Cardiac fibroblast (primary cell): ENCODE data around the gene STYXL1.

Experiments used
- DNase-seq, 2 donors: peaks; one replicate each; pipeline versions ENCODE4 v3.0.0 to v3.0.0-alpha.2; 2010; ENCODE audit warnings: low read depth in 2 of 2
- H3K4me3 ChIP-seq, 2 donors: replicated peaks in 1 of 2; 1 replicate in 1 of 2; 2 replicates in 1 of 2; pipeline ENCODE4 v1.5.1; 2011; ENCODE audit warnings: low read depth in 2 of 2, low read length in 2 of 2, mild to moderate bottlenecking in 2 of 2, moderate library complexity in 1 of 2
- TF ChIP-seq, protein P1 (sequence below): IDR thresholded peaks from one replicate; pipeline ENCODE4 v1.5.1; 2011; ENCODE audit warnings: low read depth, mild to moderate bottlenecking, low read length, inconsistent platforms

STYXL1 gene

DNA sequence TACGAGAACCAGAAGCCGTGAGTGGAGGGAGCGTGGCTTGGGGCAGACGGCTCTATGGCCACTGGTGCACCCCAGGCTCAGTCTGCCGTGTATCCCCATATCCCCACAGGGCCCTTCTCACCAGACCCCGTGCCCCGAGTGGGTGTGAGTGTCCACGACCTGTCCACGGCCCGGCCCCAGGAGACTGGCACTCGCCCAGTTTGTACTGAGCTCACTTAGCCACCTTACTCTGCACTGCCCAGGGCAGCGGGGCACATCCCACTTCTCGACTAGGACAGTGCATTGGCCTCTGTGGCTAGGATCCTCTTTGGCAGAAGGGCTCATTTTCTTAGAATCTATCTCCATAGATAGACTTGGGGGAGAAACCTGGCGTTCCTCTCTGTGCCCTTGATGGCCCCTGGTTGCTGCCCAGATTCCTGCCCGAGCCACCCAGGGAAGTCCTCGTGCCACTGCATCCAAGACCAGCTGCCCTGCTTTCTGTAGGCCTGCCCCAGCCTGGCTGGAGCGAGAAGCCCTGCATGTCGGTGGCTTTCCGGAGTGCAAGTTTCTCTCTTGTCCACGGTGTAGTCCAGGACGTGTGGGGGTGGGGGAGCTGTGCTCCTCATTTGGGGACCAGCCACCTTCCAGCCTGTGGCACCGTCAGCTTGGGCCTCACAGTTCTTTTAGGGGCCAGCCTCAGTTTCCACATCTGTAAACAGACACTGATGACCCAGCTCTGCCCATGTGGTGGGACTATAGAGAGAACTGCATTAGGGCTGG lies 65.3 kb downstream of the STYXL1 start:
- TF ChIP-seq, protein P1, sequence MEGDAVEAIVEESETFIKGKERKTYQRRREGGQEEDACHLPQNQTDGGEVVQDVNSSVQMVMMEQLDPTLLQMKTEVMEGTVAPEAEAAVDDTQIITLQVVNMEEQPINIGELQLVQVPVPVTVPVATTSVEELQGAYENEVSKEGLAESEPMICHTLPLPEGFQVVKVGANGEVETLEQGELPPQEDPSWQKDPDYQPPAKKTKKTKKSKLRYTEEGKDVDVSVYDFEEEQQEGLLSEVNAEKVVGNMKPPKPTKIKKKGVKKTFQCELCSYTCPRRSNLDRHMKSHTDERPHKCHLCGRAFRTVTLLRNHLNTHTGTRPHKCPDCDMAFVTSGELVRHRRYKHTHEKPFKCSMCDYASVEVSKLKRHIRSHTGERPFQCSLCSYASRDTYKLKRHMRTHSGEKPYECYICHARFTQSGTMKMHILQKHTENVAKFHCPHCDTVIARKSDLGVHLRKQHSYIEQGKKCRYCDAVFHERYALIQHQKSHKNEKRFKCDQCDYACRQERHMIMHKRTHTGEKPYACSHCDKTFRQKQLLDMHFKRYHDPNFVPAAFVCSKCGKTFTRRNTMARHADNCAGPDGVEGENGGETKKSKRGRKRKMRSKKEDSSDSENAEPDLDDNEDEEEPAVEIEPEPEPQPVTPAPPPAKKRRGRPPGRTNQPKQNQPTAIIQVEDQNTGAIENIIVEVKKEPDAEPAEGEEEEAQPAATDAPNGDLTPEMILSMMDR = no peak
- no peak overlapping the region for H3K4me3 ChIP-seq
- DNase-seq = no peak

DNA sequence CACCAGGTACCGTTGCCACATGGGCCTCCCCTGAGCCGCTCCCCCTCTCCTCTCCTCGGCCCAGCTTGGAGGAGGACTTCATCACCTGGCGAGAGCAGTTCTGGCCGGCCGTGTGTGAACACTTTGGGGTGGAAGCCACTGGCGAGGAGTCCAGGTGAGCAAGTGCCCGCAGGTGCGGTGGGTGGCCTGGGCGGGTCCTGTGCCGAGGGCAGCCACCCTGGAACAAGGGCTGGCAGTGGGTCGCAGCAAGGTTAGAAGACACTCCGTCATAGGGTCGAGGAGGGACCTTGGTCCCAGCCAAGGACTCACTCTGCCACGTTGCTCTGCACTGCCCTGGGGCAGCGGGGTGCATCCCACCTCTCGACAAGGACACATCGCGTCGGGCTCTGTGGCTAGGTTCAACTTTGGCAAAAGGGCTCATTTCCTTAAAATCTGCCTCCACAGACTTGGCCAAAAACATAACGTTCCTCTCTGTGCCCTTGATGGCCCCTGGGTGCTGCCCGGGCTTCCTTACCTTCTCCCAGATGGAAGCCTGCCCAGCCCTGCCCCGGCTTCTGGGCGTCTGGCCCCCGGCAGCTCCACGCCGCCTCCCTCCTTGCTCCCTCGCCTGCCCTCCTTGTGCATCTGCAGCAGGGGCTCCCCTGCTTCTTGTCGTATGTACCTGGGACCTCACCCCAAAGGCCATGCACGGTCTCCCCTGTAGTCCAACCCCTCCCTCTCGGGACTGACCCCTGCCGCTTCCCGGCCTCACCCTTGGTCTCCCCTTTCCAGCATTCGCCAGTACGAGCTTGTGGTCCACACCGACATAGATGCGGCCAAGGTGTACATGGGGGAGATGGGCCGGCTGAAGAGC lies 66.1 kb downstream of the STYXL1 start:
- H3K4me3 ChIP-seq = no peak overlapping the region
- TF ChIP-seq, protein P1 = no peak
- no peak for DNase-seq

DNA sequence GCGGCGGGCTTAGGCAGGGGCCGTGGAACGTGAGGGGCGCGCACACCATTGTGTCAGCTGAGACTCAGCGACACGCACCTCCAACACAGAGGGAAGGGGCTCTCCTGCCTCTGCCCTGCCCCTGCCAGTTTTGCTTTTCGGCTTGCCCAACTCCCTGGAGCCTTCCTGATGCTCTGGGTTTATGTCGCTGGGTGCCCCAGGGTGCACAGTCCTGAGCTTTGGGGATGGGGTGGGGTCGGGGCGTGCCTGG lies 66.7 kb downstream of the STYXL1 start:
- TF ChIP-seq, protein P1 = no peak
- H3K4me3 ChIP-seq = no peak overlapping the region
- no peak for DNase-seq

DNA sequence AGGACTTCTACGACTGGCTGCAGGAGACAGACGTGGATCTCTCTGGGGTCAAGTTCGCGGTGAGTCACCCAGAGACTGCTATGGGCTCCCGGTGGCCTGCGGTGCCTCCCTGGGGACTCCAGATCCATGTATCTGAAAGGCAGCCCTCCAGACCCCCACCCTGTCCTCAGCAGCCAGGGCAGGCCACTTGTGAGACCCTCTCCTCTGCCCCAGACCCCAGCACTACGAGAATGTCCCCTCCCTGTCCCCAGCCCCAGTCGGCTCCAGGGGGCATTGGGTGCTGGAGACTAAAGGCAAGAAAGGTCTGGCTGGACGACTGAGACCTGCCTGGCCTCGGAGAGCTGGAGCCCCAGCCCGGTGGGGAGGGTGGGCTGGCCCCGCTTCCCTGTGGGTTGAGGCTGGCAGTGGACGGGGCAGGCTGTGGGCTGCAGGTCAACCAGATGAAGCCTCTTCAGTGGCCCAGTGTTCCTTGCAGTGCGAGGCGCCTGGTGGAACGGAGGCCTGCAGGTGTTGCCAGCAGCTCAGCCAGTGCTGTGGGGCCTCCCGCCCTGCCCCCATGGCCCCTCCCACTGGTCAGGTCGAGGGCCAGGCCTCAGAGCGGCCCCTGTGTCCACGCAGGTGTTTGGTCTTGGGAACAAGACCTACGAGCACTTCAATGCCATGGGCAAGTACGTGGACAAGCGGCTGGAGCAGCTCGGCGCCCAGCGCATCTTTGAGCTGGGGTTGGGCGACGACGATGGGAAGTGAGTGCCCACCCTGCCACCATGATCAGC lies 67.2 kb downstream of the STYXL1 start:
- TF ChIP-seq, protein P1 = no peak
- H3K4me3 ChIP-seq = no peak overlapping the region
- no peak for DNase-seq

DNA sequence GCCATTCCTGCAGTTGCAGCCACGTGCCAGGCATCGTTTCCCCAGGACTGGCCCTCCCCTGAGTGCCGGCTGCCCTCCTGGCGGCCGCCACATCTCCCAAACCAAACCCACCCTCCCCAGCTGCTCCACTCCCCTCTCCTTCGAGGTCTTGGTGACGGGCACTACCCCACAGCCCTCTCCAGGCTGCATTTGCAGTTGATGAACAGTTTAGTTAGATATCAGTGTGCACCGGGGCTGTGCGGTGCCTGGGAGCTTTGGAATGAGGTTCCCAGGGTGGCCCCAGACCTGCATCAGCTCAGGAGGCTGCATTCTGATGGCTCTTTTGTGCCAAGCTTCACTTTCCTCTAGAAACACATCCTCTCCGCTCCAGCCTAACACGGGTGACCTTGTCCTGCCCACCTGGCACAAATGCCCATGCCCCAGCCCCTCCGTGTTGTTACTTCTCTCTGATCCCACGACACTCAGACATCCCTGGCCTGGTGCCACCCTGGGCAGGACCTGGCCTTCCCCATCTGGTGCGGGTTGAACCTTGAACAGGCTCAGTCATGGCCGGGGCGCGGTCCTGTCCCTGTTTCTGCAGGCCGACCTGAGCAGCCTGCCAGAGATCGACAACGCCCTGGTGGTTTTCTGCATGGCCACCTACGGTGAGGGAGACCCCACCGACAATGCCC lies 67.9 kb downstream of the STYXL1 start:
- DNase-seq = no peak
- TF ChIP-seq, protein P1 = no peak
- no peak overlapping the region for H3K4me3 ChIP-seq

DNA sequence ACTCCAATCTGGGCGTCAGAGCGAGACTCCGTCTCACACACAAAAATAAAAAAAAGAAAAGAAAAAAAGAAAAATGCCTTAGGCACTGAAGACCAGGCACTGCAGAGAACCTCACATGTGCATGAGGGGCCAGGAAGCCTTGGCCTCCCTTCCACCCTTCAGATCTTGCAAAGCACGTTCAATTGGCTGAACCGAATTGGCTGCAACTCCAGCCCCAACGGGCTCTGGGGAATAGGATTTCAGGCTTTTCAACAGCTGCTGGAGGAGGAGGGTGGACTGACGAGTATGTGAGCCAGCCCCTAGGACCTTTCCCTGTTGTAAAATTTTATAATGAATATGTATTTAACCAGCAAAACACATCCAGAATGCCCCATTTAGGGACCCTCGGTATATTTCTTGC lies 70.1 kb downstream of the STYXL1 start:
- TF ChIP-seq, protein P1 = no peak
- DNase-seq = peak; percentile 48 to 90
- no peak overlapping the region for H3K4me3 ChIP-seq
